Measurements from ENCODE around the gene BTNL3. TPM values are rescaled to one million over a fixed set of nuclear protein-coding genes. Genes with fewer than 3 reads are reported as not detected.

BTNL3 gene
- polyA plus RNA-seq, 1 of the 3 experiments (the other 2 are of a cell fraction): not detected

GRCh38 chr5:180950291-180950949 lies 38.2 kb upstream of the BTNL3 start (continued):
- TF ChIP-seq ZBTB33 (IDR thresholded peaks at IDR 0.05; ENCODE audit: borderline replicate concordance, low read depth) (no peak), USF2 (IDR thresholded peaks at IDR 0.05; ENCODE audit: borderline replicate concordance, low read depth, low read length) (no peak)

GRCh38 chr5:180959661-180960060 lies 29.0 kb upstream of the BTNL3 start:
- H2AFZ ChIP-seq (ENCODE audit: low read depth): no peak overlapping the region
- H3K79me2 ChIP-seq (ENCODE audit: insufficient read depth): no peaks in the 10 kb centered on the region
- no peaks in the 10 kb centered on the region for H3K9me3 ChIP-seq
- no peaks in the 10 kb centered on the region for H3K27me3 ChIP-seq (ENCODE audit: insufficient read depth)
- H3K9ac ChIP-seq: no peak overlapping the region
- no peak overlapping the region for H3K4me2 ChIP-seq
- no peak for DNase-seq
- H4K20me1 ChIP-seq (ENCODE audit: insufficient read depth): no peaks in the 10 kb centered on the region
- H3F3A ChIP-seq (replicated peaks; ENCODE audit: insufficient read depth): no peaks in the 10 kb centered on the region
- ChIA-PET CTCF (no interaction called here), POLR2A (no interaction called here)
- H3K4me1 ChIP-seq (ENCODE audit: control insufficient read depth in 1 of 2, insufficient read depth in 2 of 2, low read depth in 1 of 2, low read length in 1 of 2): no peaks in the 10 kb centered on the region
- no peak overlapping the region for H3K4me3 ChIP-seq (ENCODE audit: low read depth in 2 of 2, low read length in 1 of 2)
- no peaks in the 10 kb centered on the region for H3K36me3 ChIP-seq (replicated peaks in 1 of 2; ENCODE audit: control insufficient read depth in 1 of 2, insufficient read depth in 2 of 2, low read length in 1 of 2)
- WGBS (ENCODE audit: low lambda C conversion rate): 14% methylated on average over 1 of the region's 5 CpGs
- no peaks in the 10 kb centered on the region for H3K9me2 ChIP-seq
- no peak overlapping the region for H3K27ac ChIP-seq (ENCODE audit: low read depth in 2 of 2, low read length in 1 of 2)
- TF ChIP-seq SIN3A (IDR thresholded peaks at IDR 0.05; ENCODE audit: borderline replicate concordance, low read depth, low read length) (no peak), RCOR1 (IDR thresholded peaks at IDR 0.05; ENCODE audit: low read length) (no peak), EP300 (IDR thresholded peaks at IDR 0.05; ENCODE audit: borderline replicate concordance in 1 of 2, low read depth in 1 of 2, low read length in 1 of 2) (no peak), NFIC (IDR thresholded peaks at IDR 0.05; ENCODE audit: borderline replicate concordance) (no peak), RXRA (IDR thresholded peaks at IDR 0.05; ENCODE audit: borderline replicate concordance, low read depth) (no peak), TCF12 (IDR thresholded peaks at IDR 0.05) (no peak), NRF1 (IDR thresholded peaks at IDR 0.05; ENCODE audit: low read depth, low read length) (no peak), REST (IDR thresholded peaks at IDR 0.05; ENCODE audit: low read depth, low read length) (no peak), TEAD4 (IDR thresholded peaks at IDR 0.05; ENCODE audit: borderline replicate concordance, insufficient read depth) (no peak), PBX3 (IDR thresholded peaks at IDR 0.05) (no peak), FOSL2 (IDR thresholded peaks at IDR 0.05; ENCODE audit: borderline replicate concordance, low read depth) (no peak), USF1 (IDR thresholded peaks at IDR 0.05; ENCODE audit: borderline replicate concordance, low read depth) (no peak), MAX (IDR thresholded peaks at IDR 0.05; ENCODE audit: low read depth) (no peak)
